Measurements from ENCODE around the gene COL5A1.

COL5A1 gene

DNA sequence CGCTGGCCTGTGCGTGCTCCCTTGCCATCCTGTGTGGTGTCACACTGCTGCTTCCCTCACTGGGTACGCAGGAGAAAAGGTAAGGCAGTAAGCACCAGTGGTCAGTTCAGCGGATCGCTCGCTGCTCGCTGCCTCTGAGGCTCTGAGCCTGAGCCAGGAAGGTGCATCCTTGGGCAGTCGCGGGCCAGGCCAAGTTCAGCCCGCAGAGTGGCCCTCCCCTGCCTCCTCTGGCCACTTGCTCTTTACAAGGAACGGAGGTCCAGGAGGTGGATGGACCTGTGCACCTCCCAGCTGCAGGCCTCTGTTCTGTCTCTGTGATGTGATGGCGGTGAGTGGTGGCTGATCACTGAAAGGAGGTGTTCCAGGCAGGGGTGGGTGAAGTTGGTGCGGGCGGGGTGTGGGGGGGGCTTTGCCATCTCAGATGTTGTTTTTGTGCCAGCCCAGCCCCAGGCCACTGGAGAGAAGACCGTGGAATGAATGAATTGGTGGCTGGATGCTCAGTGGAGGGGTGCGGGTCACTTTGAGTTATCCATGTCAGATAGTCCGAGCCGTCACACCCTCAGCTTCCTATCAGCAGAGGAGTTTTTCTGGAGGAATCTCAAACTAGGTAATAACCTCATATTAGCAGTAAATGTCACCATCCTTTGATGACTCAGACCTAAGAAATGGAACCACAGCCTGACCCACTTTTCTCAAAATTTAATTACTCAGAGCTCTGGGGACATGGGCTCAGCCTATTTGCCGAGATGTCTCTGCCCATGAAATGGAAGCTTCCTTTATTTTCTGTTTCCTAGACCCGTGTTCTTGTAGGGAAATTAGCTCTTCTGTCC lies 7.3 kb downstream of the COL5A1 start:
- H3K9me3 ChIP-seq (ENCODE audit: control insufficient read depth, low read length): no peaks in the 10 kb centered on the region
- H3K27me3 ChIP-seq (ENCODE audit: control insufficient read depth, insufficient read depth, low read length): peaks cover 7% of the 10 kb centered on the region
- H3K4me3 ChIP-seq (ENCODE audit: low read length): no peak overlapping the region
- no peaks in the 10 kb centered on the region for H3K36me3 ChIP-seq (ENCODE audit: control insufficient read depth, insufficient read depth, low read length)
- H3K9ac ChIP-seq (ENCODE audit: low read length): no peak overlapping the region
- H3K4me1 ChIP-seq (ENCODE audit: control insufficient read depth, insufficient read depth, low read length): peaks cover 4% of the 10 kb centered on the region

DNA sequence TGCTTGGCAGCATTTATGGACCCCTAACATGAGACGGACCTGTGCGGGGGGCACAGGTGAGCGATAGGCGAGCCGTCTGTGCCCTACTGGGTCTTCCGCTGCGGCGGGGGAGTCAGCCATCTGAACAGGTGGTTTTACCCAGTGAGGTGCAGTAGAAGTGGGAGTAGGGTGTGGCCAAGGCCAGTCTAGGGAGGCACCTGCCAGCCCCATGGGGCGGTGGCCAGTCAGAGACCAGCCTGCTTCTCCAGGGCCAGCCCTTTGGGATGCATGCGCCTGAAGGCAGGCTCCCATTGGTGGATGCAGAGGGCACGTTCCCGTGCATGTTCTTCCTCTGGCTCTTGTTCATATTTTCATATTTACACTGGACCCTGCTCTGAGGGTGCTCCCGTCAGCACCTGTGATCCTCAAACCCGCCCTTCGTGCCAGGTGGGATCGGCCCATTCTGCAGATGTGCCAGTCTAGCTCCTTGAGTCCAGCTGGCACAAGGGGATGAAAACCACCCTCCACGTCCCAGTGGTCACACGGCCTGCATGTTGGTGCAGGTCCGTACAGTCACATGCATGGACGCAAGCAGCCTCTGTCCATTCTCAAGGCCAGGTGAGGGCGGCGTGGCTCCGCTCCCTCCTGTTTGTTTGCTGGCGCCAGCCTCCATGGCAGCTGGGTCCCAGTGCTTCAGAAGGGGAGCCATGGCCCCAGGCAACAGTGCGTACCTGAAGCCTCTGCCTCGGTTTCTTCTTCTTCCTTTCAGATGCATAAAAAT lies 9.0 kb downstream of the COL5A1 start:
- Histone ChIP-seq H3K27me3 (ENCODE audit: control insufficient read depth, insufficient read depth, low read length) (peaks cover 7% of the 10 kb centered on the region), H3K9ac (ENCODE audit: low read length) (no peak overlapping the region), H3K4me1 (ENCODE audit: control insufficient read depth, insufficient read depth, low read length) (peaks cover 4% of the 10 kb centered on the region), H3K4me3 (ENCODE audit: low read length) (no peak overlapping the region), H3K9me3 (ENCODE audit: control insufficient read depth, low read length) (no peaks in the 10 kb centered on the region), H3K36me3 (ENCODE audit: control insufficient read depth, insufficient read depth, low read length) (no peaks in the 10 kb centered on the region)

DNA sequence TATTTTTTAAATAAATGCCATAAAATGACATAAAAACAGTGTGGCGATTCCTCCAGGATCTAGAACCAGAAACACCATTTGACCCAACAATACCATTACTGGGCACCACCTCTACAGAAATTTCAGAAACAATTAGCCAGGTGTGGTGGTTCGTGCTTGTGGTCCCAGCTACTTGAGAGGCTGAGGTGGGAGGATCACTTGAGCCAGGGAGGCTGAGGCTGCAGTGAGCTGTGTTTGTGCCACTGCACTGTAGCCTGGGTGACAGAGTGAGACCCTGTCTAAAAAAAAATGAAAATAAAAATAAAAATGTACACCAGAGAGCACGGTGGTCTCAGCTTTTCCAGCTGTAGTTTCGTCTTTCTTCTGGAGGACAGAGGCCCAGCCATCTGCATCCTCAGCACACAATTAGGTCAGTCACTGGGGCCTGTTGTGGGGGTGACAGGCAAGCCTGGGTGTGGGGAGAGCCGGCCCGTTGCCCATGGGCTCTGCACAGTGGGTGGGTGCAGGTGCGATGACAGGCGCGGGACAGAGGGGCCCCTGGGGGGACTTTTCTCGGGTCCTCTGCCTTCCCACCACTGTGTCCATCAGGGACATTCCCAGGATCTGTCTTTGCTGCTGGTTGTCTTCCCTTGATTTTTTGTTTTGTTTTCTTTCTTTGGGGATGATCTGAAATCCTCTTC lies 9.8 kb downstream of the COL5A1 start:
- Histone ChIP-seq H3K9me3 (ENCODE audit: control insufficient read depth, low read length) (no peaks in the 10 kb centered on the region), H3K4me1 (ENCODE audit: control insufficient read depth, insufficient read depth, low read length) (no peaks in the 10 kb centered on the region), H3K9ac (ENCODE audit: low read length) (no peak overlapping the region), H3K36me3 (ENCODE audit: control insufficient read depth, insufficient read depth, low read length) (no peaks in the 10 kb centered on the region), H3K4me3 (ENCODE audit: low read length) (no peak overlapping the region), H3K27me3 (ENCODE audit: control insufficient read depth, insufficient read depth, low read length) (peaks cover 2% of the 10 kb centered on the region)

- H3K27me3 ChIP-seq (ENCODE audit: control insufficient read depth, insufficient read depth, low read length): no peaks in the 10 kb centered on the region
- no peak overlapping the region for H3K9ac ChIP-seq (ENCODE audit: low read length)
- no peaks in the 10 kb centered on the region for H3K4me1 ChIP-seq (ENCODE audit: control insufficient read depth, insufficient read depth, low read length)
- no peaks in the 10 kb centered on the region for H3K9me3 ChIP-seq (ENCODE audit: control insufficient read depth, low read length)
- no peaks in the 10 kb centered on the region for H3K36me3 ChIP-seq (ENCODE audit: control insufficient read depth, insufficient read depth, low read length)
- H3K4me3 ChIP-seq (ENCODE audit: low read length): no peak overlapping the region
Observed at GRCh38 chr9:134652291-134653225, 11.0 kb downstream of the COL5A1 start.

DNA sequence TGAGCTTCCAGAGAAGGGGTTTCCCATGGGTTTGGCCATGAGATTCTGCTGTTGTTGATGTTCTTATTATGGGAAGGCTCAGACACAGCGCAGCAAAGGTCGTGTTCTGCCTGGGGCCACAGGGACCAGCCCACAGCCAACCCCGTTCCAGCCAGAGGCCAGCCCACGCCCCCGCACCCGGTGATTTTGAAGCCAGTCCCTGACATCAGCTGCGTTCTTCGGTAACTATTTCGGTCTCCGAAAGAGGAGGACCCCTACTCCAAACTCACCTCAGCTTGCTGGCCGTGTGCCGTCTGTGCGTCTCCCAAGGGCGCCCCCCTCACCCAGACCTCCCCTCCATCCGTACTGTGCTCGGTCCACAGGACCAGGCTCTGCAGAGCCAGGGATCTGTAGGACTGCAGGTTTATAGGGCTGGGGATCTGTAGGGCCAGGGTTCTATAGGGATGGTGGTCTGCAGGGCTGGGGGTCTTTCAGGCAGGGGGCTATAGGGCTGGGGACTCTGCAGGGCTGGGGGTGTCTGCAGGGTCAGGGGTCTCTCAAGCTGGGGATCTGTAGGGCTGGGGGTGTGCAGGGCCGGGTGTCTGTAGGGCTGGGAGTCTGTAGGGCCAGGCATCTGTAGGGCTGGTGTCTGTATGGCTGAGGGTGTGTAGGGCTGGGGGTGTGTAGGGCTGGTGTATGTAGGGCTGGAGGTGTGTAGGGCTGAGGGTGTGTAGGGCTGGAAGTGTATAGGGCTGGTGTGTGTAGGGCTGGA lies 11.8 kb downstream of the COL5A1 start:
- Histone ChIP-seq H3K9ac (ENCODE audit: low read length) (no peak overlapping the region), H3K9me3 (ENCODE audit: control insufficient read depth, low read length) (no peaks in the 10 kb centered on the region), H3K4me3 (ENCODE audit: low read length) (no peak overlapping the region), H3K27me3 (ENCODE audit: control insufficient read depth, insufficient read depth, low read length) (no peaks in the 10 kb centered on the region), H3K4me1 (ENCODE audit: control insufficient read depth, insufficient read depth, low read length) (no peaks in the 10 kb centered on the region), H3K36me3 (ENCODE audit: control insufficient read depth, insufficient read depth, low read length) (no peaks in the 10 kb centered on the region)

DNA sequence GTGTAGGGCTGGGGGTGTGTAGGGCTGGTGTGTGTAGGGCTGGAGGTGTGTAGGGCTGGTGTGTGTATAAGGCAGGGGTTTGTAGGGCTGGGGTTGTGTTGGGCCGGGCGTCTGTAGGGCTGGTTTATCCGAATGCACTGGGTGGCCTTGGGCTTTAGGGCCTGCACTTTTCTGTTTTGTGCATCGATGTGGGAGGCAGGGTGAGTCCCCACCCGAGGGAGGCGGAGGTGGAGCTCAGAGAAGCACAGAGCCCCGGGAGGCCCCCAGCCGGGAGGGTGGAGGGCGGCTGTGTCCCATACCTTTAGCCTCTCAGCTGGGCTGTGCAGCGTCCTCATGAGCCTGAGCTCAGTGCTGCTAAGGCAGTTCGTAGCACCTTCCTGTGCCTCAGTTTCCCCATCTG lies 13.5 kb downstream of the COL5A1 start:
- Histone ChIP-seq H3K4me1 (ENCODE audit: control insufficient read depth, insufficient read depth, low read length) (no peaks in the 10 kb centered on the region), H3K27me3 (ENCODE audit: control insufficient read depth, insufficient read depth, low read length) (no peaks in the 10 kb centered on the region), H3K36me3 (ENCODE audit: control insufficient read depth, insufficient read depth, low read length) (no peaks in the 10 kb centered on the region), H3K9me3 (ENCODE audit: control insufficient read depth, low read length) (no peaks in the 10 kb centered on the region), H3K9ac (ENCODE audit: low read length) (no peak overlapping the region), H3K4me3 (ENCODE audit: low read length) (no peak overlapping the region)

DNA sequence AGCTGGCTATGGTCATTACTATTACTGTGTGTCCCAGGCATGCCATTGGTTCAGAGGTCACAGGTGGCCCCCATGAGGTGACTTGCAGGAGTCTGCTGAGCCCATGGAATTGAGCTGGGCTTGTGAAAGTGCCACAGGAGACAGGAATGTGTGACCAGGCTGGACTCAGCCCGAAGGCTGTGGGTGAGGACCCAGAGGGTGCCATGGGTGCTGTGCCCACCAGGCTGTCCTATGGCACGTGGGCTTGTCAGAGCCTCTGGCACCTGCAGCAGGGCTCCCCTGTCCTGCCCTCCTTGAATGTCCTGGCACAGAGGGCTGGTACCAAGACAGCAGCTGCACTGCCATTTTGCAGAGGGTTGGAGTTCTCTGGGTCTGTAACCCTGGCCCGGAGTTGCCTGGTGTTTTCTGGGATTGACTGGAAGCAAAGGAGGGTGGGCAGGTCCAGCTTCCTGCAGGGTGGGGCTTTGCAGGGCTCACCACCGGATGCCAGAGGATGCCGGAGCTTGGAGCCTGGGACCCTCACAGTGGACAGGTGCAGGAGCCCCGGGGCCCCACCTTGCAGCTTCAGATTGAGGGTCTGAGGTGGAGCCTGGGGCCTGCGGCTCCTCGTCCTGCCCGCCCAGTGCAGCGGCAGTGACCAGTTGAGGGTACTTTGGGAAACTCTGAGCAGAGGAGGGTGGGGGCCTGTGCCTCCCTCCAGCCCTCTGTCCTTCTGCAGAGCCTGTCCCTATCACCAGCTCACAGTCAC lies 14.2 kb downstream of the COL5A1 start:
- H3K4me1 ChIP-seq (ENCODE audit: control insufficient read depth, insufficient read depth, low read length): no peaks in the 10 kb centered on the region
- H3K9me3 ChIP-seq (ENCODE audit: control insufficient read depth, low read length): no peaks in the 10 kb centered on the region
- no peaks in the 10 kb centered on the region for H3K27me3 ChIP-seq (ENCODE audit: control insufficient read depth, insufficient read depth, low read length)
- H3K36me3 ChIP-seq (ENCODE audit: control insufficient read depth, insufficient read depth, low read length): no peaks in the 10 kb centered on the region
- H3K9ac ChIP-seq (ENCODE audit: low read length): no peak overlapping the region
- no peak overlapping the region for H3K4me3 ChIP-seq (ENCODE audit: low read length)

DNA sequence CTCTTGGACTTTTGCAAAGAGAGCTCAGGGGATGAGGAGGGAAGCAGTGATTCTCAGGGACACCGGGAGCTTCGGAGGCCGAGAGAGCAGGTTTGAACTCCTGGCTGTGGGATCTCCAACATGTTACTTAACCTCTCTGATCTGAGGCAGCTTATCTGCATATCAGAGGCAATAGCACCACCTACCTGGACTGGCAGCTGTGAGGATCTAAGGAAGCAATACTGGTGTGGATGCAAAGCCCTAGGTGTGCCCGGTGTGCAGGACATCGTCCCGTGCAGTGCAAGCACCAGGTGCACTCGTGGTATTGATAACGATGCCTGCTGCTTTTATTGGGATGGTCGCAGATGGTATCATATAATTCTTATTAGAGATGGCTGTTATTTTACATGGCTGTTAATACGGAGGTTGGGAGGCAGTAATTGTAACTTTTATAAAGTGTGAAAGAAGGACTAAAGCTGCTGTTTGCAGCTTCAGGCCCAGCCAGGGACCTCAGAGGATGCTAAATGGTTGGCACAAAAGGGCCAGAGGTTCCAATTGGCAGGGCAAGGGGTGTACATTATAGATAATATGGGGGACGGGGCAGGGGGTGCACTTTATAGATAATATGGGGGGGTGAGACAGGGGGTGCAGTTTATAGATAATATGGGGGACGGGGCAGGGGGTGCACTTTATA lies 14.9 kb downstream of the COL5A1 start:
- Histone ChIP-seq H3K4me1 (ENCODE audit: control insufficient read depth, insufficient read depth, low read length) (no peaks in the 10 kb centered on the region), H3K36me3 (ENCODE audit: control insufficient read depth, insufficient read depth, low read length) (no peaks in the 10 kb centered on the region), H3K9me3 (ENCODE audit: control insufficient read depth, low read length) (no peaks in the 10 kb centered on the region), H3K4me3 (ENCODE audit: low read length) (no peak overlapping the region), H3K9ac (ENCODE audit: low read length) (no peak overlapping the region), H3K27me3 (ENCODE audit: control insufficient read depth, insufficient read depth, low read length) (no peaks in the 10 kb centered on the region)

DNA sequence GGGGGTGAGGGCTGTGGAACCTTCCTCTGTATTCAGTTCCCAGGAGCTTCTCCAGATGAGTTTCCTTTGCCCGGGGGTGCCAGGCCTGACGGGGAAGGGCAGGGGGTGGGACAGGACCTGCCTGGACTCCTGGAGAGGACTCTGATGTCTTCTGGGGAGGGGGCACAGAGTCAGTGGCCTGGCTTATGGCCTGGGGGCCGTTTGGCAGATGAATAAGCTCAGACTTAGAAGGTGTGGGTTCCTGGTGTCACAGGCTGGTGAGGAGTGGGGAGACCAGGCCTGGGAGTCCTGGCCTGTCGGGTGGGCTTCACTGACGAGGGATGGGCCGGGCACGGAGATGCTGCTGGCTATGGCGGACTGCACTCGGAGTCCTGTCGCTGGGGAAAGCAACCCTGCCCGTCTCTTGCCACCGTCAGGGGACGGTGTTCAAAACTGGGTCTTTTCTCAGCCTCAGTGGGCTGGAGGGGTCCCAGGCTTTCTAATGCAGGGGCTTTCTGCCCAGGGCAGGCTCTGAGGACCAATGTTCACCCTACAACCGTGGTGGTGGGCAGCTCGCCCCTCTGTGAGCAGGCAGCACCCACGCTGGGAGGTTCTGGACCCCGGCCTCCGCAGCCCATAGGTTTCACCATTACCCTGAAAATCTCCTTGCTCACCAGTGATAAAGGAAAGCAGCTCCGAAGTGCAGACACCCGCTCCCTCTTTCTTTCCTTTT lies 16.2 kb downstream of the COL5A1 start:
- Histone ChIP-seq H3K9me3 (ENCODE audit: control insufficient read depth, low read length) (no peaks in the 10 kb centered on the region), H3K4me1 (ENCODE audit: control insufficient read depth, insufficient read depth, low read length) (no peaks in the 10 kb centered on the region), H3K27me3 (ENCODE audit: control insufficient read depth, insufficient read depth, low read length) (no peaks in the 10 kb centered on the region), H3K36me3 (ENCODE audit: control insufficient read depth, insufficient read depth, low read length) (no peaks in the 10 kb centered on the region), H3K4me3 (ENCODE audit: low read length) (no peak overlapping the region), H3K9ac (ENCODE audit: low read length) (no peak overlapping the region)

Data from mucosa of stomach (tissue), 1 donor.